ENCODE measurements around the gene LILRA2. TPM values are rescaled to one million over a fixed set of nuclear protein-coding genes. Genes with fewer than 3 reads are reported as not detected.

The LILRA2 gene
- total RNA-seq, 1 donor from 2014 or later = not detected

GRCh38 chr19:54609356-54609791, 35.8 kb downstream of the LILRA2 start:
- no peaks in the 10 kb centered on the region for H3K36me3 Mint-ChIP-seq
- no peaks in the 10 kb centered on the region for H3K27me3 Mint-ChIP-seq
- H3K4me3 Mint-ChIP-seq = no peak overlapping the region
- H3K9me3 Mint-ChIP-seq = peaks cover 16% of the 10 kb centered on the region
- H3K27ac Mint-ChIP-seq = no peak overlapping the region
- TF ChIP-seq CTCF (conservative IDR thresholded peaks at IDR 0.05) = no peak
- H3K4me1 Mint-ChIP-seq (ENCODE audit: unreplicated experiment) = no peaks in the 10 kb centered on the region
- DNase-seq (ENCODE audit: extremely low spot score, unreplicated experiment) = no peak

GRCh38 chr19:54612428-54612827, 38.8 kb downstream of the LILRA2 start:
- Mint-ChIP-seq H3K4me3 (no peak overlapping the region), H3K27ac (no peak overlapping the region), H3K36me3 (no peaks in the 10 kb centered on the region), H3K4me1 (ENCODE audit: unreplicated experiment) (no peaks in the 10 kb centered on the region), H3K9me3 (peaks cover 5% of the 10 kb centered on the region), H3K27me3 (no peaks in the 10 kb centered on the region)
- no peak for DNase-seq (ENCODE audit: extremely low spot score, unreplicated experiment)
- TF ChIP-seq CTCF (conservative IDR thresholded peaks at IDR 0.05) = no peak

- TF ChIP-seq CTCF (conservative IDR thresholded peaks at IDR 0.05) = no peak
- Mint-ChIP-seq H3K4me3 (no peak overlapping the region), H3K4me1 (ENCODE audit: unreplicated experiment) (no peaks in the 10 kb centered on the region), H3K27me3 (no peaks in the 10 kb centered on the region), H3K36me3 (no peaks in the 10 kb centered on the region), H3K27ac (no peak overlapping the region), H3K9me3 (peaks cover 3% of the 10 kb centered on the region)
- no peak for DNase-seq (ENCODE audit: extremely low spot score, unreplicated experiment)
These were observed 41.1 kb downstream of the LILRA2 start for GRCh38 chr19:54614726-54615125.

GRCh38 chr19:54616057-54616456, 42.5 kb downstream of the LILRA2 start:
- no peak for TF ChIP-seq CTCF (conservative IDR thresholded peaks at IDR 0.05)
- no peak for DNase-seq (ENCODE audit: extremely low spot score, unreplicated experiment)
- Mint-ChIP-seq H3K4me1 (ENCODE audit: unreplicated experiment) (no peaks in the 10 kb centered on the region), H3K27ac (no peak overlapping the region), H3K4me3 (no peak overlapping the region), H3K27me3 (no peaks in the 10 kb centered on the region), H3K9me3 (no peaks in the 10 kb centered on the region), H3K36me3 (no peaks in the 10 kb centered on the region)

GRCh38 chr19:54616821-54617560, 43.4 kb downstream of the LILRA2 start:
- no peak for DNase-seq (ENCODE audit: extremely low spot score, unreplicated experiment)
- no peak for TF ChIP-seq CTCF (conservative IDR thresholded peaks at IDR 0.05)
- Mint-ChIP-seq H3K27ac (no peak overlapping the region), H3K4me1 (ENCODE audit: unreplicated experiment) (no peaks in the 10 kb centered on the region), H3K27me3 (no peaks in the 10 kb centered on the region), H3K9me3 (no peaks in the 10 kb centered on the region), H3K4me3 (no peak overlapping the region), H3K36me3 (no peaks in the 10 kb centered on the region)

All from type B pancreatic cell (in vitro differentiated cells).